Activated CD4-positive, alpha-beta T cell treated with anti-CD3 and anti-CD28 coated beads, Interleukin-2, amount 50 U/mL, for 4 hours (primary cell): ENCODE data around the gene NDUFS6.
"Not testable (repeated sequence)": the region's sequence is repeated elsewhere in the genome, so short reads cannot be mapped to it uniquely, and the experiment has no call there.

Experiments
- DNase-seq, 2 experiments: peaks; one replicate each; pipeline ENCODE4 v3.0.0-alpha.2; 2020

Gene NDUFS6

DNA sequence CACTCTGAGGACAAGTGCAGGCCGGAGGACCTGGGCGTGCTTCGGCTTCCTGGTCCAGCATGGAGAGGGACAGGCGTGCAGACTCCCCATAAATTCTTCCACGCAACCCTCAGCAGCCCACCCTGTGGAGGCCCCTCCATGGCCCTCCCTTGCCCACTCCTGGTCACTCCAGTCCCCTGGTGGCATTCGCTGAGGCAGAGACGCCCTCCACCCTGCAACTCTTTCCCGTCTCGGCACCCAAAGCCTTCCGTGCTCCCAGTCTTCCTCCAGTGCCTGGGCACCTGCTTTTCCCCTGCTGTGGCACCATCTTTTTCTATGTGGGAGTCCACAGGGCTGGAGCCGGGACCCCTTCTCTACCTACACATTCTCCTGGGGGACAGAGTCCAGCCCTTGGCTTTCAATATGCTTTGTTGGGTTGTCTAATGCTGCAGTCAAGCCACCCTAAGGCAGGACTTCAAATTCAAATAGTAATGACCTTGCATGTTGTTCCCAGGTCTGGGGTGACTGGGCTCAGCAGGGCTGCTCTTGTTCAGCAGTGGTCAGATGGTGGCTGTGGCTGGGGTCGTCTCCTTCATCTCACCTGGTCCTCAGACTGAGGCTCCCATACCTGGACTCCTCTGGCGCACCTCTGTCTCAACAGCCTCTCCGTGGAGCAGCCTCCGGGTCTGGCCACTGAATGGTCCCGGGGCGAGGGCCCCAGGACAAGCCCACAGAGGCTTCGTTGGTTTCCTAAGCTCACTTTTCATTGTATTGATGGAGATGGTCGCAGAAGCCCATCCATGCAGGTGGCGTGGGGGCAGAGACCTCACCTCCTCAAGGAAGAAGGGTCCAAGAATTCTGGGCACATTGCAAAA lies 16.8 kb upstream of the NDUFS6 start:
- no peak for DNase-seq

- DNase-seq, result no peak
Observed at GRCh38 chr5:1785062-1785461, 16.1 kb upstream of the NDUFS6 start.

GRCh38 chr5:1785984-1786383 lies 15.2 kb upstream of the NDUFS6 start:
- no peak for DNase-seq

GRCh38 chr5:1786621-1787471 lies 14.4 kb upstream of the NDUFS6 start:
- no peak for DNase-seq

DNA sequence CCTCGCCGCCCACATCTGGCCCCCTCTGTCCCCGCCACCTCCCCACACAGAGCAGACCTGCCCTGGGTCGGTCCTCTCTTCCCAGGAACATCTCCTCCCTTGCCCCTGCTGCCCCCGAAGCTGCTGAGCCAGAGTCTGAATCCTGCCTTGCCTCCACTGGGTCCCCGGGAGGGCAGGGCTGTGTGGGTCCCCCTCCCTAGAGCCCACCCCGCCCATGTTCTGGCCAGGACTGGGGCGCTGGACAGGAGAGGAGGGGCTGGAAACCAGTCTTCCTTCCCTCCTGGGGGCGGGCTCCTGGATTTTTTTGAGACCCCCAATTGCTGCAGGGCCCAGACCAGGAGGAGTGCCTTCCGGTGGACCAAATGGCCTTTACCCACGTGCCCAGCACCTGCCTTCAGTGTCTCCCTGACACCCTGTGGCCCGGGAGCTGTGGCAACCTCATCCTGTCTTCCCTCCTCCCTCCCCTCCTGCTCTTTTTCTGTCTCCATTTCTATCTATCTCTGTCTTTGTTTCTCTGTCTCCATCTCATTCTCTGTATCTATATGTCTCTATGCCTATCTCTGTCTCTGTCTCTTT lies 13.6 kb upstream of the NDUFS6 start:
- DNase-seq, result no peak

DNA sequence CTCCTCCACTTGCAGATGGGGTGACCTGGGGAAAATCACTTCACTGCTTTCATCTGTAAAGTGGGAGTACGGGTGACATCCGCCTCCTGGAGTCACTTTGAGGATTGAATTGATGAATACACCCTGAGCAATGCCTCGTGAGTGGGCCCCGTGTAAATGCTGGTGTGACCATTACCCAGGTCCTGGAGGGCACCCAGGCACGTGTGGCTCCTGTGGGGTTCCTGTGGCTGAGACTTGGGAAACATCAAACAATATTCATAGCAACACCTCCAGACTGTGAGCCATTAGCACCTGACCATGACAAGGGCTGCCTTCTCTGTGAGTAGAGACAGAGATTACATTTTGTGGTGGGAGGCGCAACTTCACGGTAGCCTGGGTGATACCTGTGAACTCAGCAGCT lies 13.0 kb upstream of the NDUFS6 start:
- no peak for DNase-seq

GRCh38 chr5:1788828-1789227 lies 12.4 kb upstream of the NDUFS6 start:
- DNase-seq, result no peak

DNA sequence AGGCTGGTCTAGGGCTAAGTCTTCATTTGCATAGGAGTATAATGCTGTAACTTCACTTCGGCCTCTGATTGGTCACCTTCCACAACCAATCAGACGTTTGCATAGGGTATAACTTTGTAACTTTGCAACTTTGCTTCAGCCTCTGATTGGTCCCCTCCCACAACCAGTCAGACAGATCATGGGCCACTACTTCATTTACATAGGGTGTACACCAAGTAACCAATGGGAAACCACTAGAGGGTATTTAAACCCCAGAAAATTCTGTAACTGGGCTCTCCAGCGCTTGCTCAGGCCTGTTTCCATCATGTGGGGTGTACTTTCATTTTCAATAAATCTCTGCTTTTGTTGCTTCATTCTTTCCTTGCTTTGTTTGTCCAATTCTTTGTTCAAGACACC lies 11.8 kb upstream of the NDUFS6 start:
- DNase-seq, result not testable (repeated sequence)

DNA sequence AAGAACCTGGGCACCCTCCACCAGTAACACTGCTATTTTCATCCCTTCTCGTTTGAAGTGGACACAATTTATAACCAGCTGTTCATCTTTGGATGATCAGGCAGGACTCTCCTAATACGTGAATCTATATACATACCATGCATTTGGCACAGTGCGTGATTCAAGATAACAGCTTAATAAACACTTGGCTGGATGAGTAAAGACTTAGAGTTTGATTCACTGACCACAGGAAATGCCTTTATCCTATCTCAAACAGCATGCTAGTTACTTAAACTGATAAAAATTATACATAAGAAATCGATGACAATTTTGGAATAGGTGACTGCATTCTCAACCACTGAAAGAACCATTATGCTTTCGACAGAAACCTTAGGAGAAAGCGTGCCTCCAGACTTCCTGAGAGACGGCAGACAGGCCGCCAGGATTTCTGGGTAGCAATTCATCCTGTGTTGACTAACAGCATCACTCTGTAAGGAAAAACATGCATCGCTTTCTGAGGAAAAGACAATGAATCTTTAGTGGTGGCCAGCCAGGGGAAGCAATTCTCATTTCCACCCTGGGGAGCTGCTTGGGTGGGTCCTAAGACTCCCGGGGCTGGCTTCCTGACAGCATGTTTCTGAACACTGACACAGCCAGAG lies 11.3 kb upstream of the NDUFS6 start:
- DNase-seq, result no peak

GRCh38 chr5:1791176-1791575 lies 10.0 kb upstream of the NDUFS6 start:
- DNase-seq, result no peak

DNA sequence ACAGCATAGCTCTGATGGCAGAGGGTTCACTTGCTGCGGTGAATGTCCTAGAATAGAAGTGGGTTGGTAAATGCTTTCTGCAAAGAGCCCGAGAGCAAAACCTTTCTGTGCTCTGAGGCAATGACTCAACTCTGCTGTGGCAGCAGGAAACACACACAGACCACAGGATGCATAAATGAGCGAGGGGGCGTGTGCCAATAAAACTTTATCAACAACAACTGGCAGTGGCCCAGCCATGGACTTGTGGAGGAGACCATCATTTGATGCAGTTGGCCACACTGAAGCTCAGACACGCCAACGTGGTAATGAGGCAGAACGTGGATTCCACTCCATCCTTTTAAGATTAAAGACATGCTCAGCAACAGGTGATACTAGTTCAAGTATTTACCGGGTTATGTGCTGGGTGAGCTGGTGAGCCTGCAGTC lies 8.4 kb upstream of the NDUFS6 start:
- DNase-seq, result peak; percentile 61 to 64

- peak; percentile 17 to 36 for DNase-seq
Observed at GRCh38 chr5:1793301-1793740, 7.9 kb upstream of the NDUFS6 start.

DNA sequence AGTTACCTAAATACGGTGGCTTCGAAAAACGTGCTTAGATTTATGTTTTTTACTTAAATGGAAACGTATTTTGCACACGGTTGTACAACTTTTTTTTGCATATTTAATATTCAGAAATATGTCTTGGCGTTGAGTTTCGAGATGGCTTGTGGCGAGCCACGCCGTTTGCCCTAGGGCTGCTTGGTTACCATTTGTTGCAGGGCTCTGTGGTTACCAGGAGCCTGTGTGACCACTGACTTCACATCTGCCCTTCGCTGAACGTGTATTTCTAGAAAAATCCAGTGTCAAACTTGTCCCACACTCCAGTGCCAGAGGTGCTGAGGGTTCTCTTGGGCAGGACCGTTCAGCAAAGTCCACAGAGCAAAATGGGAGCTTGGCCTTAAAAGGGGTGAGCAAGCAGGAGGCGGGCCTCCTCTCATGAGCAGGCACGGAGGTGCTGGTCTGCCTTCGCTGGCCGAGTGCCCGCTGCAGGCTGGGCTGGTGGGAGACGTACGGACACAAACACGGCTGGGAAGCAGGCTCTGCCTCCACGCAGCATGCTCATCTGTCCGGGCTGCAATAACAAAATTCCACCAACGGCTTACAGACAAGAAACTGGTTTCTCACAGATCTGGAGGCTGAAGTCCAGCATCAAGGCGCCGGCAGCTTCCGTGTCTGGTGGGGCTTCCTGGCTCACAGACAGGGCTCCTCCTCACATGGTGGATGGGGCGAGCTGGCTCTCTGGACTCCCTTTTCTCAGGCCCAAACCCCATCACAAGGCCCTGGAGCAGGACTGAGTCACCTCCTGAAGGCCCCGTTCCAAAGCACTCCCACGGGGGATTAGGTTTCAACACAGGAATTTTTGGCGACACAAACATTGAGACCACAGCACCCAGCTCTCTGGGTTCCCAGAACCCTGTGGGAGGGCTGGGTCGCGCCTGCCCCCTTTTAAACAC lies 7.0 kb upstream of the NDUFS6 start:
- no peak for DNase-seq

GRCh38 chr5:1794901-1795290 lies 6.3 kb upstream of the NDUFS6 start:
- no peak for DNase-seq

DNA sequence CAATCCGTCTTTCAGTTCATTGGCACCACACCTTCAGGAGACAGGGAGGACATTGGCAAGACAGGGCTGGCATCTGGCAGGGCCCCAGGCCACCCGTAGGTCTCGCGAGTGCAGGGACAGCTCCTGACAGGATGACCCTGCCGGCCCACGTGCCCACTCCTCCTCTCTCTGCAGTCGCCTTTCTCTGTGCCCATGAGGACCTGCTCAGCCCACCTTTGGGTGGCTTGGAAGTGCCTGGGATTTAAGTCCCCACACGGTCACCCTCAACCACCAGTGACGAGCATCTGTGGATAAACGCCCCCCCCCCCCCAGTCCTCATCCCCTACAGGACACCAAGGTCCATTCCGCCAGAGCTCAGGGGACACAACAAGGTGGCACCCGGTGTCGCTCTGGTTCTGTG lies 5.7 kb upstream of the NDUFS6 start:
- no peak for DNase-seq

GRCh38 chr5:1795931-1796330 lies 5.3 kb upstream of the NDUFS6 start:
- DNase-seq, result no peak

DNA sequence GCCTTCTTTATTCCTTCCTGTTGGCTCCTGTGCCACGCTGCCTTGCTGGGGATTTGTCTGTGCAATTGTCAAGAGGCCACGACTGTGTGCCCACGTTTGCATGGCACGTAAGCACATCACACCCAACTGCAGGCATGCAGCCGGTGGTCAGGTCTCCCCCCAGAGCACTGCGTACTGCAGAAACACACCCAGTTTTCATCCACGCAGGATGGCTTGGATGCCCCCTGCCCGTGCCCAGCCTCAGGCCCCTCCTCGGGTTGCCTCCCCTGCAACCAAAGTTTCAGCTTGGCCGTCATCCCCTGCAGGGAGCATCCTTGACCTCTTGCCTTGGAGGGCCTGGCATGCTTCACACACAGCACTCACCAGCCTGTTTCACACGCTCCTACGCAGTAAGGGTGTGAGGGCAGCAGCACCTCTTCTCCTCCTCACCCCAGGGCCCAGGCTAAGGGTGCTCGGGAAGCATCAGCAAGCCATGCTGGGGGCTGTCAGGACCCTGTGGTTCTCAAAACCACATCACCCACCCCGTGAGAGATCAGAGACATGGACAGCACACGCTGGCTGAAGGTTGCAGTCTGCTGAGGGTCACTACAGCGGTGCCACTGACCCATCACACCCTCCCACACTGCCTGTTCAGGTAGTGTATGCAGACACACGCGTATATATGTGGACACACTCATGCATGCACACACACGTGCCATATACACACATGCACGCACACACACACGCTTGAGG lies 4.7 kb upstream of the NDUFS6 start:
- DNase-seq, result no peak

DNA sequence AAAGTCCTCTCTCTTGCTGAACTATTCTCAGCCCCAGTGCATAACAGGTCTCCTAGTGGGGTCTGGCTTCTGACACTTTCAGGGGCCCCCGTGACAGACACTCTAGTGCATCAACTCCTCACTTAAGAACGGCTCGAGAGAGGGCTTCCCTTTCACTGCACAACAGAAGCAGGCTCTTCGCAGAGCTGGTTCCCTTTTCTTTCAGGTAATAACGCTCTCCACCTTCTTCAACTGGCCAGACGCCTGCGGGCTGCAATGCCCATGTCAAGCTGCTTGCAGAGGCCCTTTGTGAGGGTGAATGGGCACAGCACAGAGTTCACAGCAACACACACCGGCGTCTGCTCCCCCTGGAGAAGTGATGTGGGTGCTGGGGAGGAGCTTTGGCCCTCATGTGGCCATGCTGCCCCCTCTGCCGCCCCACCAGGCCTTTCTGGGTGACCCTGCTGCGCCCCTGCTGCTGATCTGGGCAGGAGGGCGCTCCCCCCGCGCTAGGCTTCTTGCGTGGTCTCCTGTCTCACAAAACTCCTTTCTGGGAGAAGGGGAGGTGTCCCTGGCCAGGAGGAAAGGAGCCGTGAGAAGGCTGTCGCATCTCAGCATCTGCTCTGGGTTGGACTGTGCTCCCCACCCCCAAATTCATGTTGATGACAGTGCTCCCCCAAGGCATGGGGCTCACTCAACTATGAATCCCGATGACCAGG lies 4.0 kb upstream of the NDUFS6 start:
- no peak for DNase-seq

DNA sequence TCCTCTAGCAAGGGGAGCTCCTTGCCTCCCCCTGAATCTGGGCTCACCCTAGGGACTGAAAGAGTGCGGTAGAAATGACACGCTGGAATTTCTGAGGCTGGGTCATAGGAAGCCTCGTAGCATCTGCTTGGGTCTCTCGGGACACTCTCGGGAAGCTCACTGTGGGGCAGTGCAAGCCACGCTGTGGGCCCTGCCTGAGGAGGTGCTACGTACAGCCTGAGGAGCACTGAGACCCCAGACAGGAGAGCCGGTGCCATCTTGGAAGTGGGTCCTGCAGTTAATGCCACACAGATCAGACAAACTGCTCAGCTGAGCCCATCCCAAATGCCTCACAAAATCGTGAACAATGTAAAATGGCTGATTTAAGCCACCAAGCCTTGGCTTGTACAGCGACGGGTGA lies 3.4 kb upstream of the NDUFS6 start:
- DNase-seq, result no peak

- not testable (repeated sequence) for DNase-seq
Observed at GRCh38 chr5:1798589-1798988, 2.6 kb upstream of the NDUFS6 start.
